ENCODE measurements around the gene MIER1.
"Not testable (repeated sequence)": the region's sequence is repeated elsewhere in the genome, so short reads cannot be mapped to it uniquely, and the experiment has no call there.

The MIER1 gene

DNA sequence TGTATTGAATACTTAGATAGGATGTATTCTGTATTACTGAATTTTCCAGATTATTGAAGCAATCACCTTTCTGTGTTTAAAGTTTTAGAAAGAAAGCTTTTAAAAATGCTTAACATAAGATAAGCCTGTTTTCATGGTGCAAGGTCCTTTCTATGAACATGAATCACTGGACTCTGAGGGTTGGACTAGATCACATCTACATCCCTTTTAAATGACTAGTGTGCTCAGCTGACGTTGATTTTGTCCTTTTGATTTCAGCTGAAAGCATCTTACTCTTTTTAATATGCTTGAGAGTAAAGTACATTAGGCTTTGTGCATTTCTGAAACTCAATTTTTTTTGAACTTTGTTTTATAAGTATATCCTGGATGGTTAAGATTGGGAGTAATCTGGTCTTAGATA lies 16.2 kb downstream of the MIER1 start:
- DNase-seq, result no peak

DNA sequence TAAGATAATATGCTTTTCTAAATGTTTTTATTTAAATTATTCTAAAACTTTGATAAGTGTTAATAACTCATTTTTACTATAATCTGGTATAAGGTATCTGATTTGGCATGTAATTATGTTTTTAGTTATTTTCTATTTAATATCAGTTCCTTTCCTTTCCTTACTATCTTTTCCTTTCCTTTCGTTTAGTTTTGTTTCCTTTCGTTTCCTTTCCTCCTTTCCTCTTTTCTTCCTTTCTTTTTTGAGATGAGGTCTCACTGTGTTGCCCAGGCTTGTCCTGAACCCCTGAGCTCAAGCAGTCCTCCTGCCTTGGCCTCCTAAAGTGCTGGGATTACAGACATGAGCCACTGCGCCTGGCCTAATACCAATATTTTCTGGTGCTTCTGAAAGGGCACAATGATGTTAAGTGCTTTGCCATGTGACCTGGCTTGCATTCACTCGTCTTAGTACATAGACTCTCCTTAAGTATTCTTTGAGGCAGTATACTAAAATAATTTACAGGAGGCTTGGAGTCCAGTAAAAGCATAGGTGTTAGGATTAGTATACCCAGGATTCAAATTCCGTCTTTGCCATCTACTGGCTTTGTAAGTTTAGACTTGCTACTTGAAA lies 18.7 kb downstream of the MIER1 start:
- no peak for DNase-seq

DNA sequence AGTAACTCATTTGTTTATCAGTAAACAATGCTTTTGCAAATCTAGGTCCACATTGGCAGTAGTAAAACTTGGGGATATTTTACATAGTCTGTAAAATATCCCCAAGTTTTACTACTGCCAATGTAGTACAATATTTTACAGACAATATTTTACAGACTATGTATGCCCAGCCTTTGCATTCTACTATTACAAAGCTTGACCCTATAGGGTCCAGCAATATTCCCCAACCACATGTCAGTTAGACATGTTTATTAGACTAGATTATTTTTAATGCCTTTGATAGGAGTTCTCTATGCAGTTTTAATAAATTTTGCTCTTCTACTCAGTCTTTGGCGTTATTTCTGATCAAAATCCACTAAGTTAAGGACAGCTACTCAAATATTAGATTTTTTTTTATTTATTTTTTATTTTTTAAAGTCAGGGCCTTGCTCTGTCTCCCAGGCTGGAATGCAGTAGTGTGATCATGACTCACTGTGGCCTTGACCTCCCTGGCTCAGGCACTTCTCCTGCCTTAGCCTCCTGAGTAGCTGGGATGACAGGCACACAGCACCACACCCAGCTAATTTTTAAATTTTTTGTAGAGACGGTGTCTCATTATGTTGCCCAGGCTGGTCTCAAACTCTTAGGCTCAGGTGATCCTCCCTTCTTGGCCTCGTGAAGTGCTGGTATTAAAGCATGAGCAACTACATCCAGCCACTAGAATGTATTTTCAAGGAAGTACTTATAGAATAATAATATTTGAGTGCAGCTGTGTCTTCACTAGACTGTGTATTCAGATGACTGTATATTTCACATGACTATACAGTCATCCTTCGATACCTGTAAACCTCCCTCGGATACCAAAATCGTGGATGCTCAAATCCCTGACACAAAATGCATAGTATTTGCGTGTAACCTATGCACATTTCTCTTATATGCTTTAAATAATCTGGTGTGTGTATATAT lies 19.8 kb downstream of the MIER1 start:
- peak; percentile 58 for DNase-seq

DNA sequence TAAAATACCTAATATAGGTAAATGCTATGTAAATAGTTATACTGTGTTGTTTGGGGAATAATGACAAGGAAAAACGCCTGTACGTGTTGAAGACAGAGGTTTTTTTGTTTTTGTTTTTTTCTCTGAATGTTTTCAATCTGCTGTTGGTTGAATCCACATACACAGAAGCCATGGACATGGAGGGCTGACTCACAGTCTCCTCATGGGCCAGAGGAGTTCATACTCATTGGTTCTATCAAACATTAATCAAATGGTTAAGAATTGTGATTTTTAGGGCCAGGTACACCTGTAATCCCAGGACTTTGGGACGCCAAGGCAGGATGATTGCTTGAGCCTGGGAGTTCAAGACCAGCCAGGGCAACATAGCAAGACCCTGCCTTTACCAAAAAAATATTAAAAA lies 20.5 kb downstream of the MIER1 start:
- DNase-seq, result no peak

DNA sequence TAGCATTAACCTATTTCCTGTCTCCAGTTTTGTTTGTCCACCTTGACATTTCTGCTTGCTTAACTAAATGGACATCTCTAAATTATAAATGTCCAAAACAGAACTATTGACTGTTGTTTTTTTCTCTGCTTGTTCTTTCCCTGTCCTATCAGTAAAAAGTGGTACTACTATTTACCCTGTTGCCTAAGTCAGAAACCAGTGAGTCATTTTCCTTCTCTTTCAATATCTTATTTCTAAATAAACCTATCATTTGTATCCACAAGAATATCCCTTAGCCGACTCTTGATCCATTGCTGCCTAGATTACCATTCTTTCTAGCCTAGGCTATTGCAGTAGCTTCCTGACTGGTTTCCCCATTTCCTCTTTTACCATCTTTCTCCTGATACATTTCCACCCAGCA lies 22.5 kb downstream of the MIER1 start:
- DNase-seq, result no peak

DNA sequence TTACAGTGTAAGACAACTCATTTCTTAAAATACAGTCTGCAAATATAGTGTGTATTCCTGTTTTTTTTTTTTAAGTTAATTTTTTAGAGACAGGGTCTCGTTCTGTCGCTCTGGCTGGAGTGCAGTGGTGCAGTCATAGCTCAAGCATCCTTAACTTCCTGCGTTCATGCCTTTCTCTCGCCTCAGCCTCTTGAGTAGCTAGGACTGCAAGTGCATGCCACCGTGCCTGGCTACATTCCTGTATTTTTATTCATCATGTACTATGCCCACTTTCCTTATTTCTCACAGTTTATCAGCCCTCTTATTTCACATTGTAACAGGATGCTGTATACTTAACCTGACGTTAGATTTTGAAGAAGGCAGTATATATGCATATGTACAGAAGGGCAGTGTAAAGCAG lies 26.7 kb downstream of the MIER1 start:
- no peak for DNase-seq

DNA sequence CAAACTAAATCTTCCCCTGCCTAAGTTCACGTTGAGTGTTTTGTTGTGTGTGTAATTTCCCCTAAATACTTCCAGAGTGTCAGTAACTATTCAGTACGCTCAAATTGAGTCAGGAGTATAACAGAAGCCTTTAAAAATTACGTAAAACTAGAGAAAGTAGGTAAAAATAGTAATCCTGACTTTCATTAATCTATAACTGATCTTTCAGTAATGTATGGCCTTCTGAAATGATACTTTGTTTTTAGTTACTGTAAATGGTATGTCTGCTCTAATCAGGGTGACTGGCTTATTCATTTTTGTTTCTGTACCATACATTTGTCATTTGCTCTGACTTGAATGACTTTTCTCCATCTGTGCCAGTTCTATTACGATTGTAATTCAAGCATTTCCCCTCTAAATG lies 29.4 kb downstream of the MIER1 start:
- DNase-seq, result no peak

DNA sequence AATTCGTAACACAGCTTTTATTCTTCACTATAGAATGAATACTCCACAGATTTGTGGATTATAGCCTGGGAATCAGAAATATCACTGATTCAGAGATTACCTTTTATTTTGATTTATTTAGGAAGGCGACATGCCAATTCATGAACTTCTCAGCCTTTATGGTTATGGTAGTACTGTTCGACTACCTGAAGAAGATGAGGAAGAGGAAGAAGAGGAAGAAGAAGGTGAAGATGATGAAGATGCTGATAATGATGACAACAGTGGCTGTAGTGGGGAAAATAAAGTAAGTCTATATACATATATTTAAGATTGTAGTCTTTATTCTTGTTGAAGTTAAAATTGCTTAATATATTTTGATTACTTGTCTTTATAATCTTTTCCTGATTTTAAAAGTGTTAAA lies 33.1 kb downstream of the MIER1 start:
- no peak for DNase-seq

DNA sequence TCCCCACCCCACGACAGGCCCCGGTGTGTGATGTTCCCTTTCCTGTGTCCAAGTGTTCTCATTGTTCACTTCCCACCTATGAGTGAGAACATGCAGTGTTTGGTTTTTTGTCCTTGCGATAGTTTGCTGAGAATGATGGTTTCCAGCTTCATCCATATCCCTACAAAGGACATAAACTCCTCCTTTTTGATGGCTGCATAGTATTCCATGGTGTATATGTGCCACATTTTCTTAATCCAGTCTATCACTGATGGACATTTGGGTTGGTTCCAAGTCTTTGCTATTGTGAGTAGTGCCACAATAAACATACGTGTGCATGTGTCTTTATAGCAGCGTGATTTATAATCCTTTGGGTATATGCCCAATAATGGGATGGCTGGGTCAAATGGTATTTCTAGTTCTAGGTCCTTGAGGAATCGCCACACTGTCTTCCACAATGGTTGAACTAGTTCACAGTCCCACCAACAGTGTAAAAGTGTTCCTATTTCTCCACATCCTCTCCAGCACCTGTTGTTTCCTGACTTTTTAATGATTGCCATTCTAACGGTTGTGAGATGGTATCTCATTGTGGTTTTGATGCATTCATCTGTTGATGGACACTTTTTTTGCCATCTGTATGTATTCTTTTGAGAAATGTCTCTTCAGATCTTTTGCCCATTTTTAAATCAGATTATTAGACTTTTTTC lies 41.5 kb downstream of the MIER1 start:
- DNase-seq, result not testable (repeated sequence)

DNA sequence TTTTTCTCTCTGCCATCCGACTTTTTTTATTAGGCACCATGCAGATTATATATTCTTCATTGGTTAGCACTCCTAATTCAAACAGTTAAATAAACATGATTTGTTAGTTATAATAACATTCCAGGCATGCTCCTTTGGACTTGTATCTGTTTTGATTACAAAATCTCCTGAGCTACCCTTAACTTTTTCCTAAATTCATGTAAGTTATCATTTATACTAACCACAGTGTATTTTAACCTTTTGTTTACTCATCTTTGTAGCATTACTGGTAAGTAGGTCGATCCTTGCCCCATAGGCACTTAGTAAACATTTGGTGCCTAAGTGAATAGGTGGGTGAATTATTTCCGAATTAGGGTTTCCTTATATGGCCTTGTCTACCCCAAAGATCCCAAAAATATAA lies 43.8 kb downstream of the MIER1 start:
- no peak for DNase-seq

DNA sequence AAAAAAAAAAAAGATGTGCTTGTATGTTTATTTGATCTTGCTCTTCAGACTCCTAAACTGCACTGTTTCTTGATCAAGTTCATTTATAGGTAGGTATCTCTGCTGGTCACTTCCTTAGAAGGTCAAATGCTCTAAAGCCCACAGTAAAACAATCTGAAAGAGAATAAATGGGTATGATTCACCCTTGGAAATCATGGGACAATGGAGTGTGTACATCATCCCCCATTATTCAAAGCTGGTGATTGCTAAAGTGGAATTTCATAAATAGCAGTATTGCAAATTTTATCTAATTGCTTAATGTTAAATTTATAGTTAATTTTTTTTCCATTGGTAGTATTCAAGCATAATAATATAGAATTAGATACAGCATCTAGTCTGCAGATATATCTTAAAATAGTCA lies 53.4 kb downstream of the MIER1 start:
- no peak for DNase-seq

DNA sequence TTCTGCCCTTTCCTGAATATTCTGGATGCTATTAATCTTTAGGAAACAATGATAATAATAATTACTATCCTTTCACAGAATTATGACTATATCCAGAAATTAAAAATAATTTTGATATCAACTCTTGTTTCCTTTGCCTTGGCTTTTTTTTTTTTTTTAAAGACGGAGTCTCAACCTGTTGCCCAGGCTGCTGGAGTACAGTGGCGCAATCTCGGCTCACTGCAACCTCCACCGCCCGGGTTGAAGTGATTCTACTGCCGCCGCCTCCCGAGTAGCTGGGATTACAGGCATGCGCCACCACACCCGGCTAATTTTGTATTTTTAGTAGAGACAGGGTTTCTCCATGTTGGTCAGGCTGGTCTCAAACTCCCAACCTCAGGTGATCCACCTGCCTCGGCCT lies 54.8 kb downstream of the MIER1 start:
- not testable (repeated sequence) for DNase-seq

DNA sequence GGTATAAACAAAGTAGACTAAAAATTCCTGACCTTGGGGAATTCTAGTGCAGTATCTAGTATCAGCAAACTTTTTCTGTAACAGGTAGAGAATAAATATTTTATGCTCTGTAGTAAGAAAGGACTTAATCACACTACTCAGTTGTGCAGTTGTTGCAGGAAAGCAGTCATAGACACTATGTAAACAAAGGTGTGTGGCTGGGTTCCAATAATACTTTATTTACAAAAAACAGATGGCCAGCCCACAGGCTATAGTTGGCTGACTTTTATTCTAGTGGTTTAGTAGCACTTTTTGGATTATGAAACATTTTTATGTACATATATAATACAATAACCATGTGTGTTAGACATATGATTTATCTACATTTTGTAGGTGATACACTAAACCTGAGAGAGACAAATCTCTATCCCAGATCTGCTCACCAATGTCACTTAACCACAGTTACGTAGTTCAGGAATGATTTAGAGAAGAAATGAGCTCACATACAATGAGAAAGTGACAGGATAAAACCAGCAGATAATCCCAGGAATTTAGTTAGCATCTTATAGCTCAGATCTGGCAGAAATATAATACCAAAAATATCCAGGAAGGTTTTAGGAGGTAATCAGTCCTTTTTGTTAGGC lies 56.1 kb downstream of the MIER1 start:
- DNase-seq, result no peak

DNA sequence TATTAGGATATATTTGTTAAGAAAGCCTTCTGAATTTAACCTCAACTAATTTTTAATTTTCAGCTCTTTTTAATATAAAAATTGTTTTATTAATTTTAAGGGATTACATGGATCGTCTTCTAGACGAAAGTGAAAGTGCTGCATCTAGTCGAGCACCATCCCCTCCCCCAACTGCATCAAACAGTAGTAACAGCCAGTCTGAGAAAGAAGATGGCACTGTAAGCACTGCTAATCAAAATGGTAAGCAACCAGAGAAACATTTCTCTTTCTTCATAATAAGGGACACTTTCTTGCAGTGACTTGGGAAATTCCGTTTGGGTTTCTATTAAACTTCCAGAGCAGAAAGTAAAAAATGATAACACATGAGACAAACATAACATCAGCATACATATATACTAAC lies 56.9 kb downstream of the MIER1 start:
- no peak for DNase-seq

DNA sequence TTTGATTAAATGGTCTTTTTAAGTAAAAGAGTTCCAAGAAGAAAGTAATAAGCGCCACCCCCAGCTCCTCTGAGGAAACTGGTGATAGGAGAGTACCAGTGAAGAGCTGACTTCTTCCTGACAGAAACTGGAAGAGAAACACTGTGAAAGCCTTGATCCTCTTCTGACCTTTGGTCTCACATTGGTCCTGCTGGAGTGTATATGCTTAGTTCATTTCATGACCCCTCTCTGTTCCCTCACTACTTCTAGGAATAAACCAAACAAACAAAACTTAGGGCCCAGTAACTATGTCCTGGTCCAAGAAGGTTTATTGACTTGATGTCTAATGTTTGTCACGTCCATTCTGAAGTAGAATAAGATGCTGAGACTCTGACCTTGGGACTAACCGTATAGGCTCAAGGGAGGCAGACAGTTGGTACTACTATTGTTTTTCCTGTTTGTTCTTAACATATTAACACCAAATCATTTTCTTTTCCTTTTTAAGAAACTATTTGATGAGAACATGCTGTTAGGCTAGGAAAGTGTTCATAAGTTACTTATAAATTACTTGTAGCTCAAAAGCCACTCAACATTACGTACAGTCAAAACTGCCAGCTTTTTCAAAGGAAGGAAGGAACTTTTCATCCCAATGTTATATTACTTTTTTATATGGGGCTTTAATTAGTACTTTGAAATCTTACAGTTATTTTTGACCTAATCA lies 57.9 kb downstream of the MIER1 start:
- DNase-seq, result no peak

DNA sequence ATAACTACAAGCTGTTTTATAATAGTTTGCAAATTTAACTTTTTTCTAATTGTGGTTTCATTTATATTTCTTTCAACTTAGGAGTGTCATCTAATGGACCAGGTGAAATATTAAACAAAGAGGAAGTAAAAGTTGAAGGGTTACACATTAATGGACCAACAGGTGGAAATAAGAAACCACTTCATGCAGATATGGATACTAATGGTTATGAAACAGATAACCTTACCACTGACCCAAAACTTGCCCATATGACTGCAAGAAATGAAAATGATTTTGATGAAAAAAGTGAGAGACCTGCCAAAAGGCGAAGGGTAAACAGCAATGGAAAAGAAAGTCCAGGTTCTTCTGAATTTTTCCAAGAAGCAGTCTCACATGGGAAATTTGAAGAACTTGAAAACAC lies 59.7 kb downstream of the MIER1 start:
- DNase-seq, result no peak

DNA sequence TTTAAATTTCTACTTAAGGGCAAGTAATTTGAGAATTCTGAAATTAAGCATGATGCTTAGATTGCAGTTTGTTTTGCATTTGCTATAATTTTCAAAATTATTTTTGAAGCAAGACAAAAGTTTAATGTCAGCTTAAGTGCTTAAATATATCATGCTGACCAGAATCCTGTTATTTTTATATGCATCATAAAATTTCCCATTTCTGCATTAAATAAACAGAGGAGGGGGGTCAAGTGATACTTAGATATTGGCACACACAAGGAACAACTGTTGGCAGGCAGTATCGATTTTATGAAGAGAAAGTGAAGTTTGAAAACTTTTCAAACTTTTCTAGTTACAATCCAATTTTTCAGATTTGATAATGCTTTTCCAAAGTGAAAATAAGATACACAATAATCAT lies 61.0 kb downstream of the MIER1 start:
- DNase-seq, result no peak

DNA sequence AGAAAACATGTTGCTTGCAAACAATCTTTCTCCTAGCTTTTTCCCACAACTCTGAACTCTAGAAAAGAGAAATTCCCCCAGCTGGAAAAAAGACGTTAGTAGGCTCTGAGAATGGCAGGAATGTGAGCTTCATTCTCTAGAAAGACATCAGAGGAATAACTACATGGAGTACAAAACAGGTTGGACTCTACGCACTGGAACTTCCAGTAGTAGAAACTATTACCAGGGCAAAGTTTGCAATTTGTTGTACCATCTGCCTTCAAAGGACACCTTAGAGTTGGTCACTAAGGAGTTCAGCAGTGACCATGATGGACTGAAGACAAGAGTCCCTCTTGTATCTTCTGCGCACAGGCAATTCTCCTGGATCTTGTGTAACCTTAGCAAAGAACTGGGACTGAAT lies 68.3 kb downstream of the MIER1 start:
- DNase-seq, result no peak

DNA sequence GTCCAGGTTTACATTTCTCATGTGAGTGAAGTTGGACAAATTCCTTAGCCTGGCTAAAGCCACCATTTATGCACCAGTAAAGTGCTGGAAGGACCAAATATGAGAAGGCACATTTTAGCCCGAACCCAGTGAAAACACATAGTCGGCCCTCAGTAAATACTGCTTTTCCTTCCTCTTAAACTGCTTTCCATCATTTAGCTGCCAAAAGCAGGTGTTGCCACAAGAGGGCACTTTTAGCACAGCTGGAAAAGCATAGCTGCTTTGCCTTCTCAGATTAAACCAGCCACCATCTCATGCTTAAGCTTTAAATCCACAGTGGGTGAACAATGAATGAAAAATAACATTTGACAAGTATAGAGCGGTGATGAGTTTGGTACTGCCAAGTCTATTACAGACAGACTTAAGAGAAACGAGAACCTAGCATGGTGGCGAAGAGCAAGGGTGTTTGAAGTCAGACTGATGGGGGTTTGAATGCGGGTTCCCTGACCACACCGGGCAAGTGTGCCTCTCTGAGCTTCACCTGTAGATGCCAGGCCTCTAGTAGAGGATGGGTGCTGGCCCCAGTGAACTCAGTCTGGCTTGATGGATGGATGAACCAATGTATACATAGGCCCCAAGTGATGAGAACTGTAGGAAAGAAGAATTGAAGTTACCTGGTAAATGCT lies 71.4 kb downstream of the MIER1 start:
- DNase-seq, result peak; percentile 65

DNA sequence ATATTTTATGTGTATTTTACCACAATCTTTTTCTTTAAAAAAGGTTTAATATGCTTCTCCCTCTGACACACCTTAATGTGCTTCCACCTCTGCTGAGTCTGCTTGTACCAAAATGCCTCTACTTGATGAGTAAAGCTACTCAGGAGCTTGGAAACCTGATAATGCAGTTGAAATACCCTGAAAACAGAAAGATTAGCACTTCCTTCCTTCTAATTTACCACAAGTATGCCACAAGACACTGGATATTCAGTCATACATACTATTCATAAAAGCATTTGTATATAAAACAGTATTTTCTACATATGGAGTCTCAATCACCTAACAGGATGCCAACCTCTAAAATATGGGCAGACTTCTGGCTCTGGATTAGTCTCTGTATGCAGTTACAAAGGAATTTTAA lies 74.2 kb downstream of the MIER1 start:
- DNase-seq, result no peak

DNA sequence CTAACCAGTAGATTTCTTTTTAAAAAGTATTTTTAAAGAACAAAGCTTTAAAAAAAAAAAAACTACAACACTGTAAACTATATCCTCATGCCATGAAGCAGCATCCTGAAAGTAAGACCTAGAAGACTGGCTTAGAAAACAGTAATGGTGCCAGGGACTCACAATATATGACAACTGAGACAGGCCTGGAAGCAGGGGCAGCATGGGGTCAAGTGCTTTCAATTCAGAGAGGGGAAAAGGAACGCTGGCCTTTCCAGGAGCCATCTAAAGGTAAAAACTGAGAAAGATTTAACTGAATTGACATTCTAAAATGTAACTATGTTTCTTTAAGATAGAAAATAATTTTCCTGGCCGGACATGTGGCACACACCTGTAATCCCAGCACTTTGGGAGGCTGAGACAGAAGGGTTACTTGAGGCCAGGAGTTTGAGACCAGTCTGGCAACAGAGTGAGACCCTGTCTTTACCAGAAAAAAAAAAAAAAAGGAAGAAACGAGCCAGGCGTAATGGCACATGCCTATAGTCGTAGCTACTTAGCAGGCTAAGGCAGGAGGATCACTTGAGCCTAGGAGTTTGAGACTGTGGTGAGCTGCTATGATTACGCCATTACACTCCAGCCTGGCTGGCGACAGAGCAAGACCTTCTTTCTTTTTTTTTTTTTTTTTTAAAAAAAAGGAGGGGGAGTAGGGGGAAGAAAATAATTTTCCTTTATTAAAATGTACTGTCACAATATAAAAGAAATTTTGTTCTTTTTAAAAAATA lies 75.0 kb downstream of the MIER1 start:
- no peak for DNase-seq

All from kidney glomerular epithelial cell (primary cell).